PC-9 (cell line): Measurements from ENCODE around the gene BAIAP2.

Experiments
- EZH2 ChIP-seq: fragments of 200-600 bp; sonication (generic); IDR thresholded peaks from 2 replicates; pipeline ENCODE4 v1.8.0; 2017; ENCODE audit warnings: antibody characterized with exemption, low read depth
- TF ChIP-seq, protein P1 (sequence below): fragments of 200-600 bp; sonication (generic); conservative IDR thresholded peaks from 2 replicates; pipeline ENCODE4 v1.6.1; 2017; ENCODE audit warnings: mixed run types, antibody characterized with exemption, mild to moderate bottlenecking, moderate library complexity

DNA sequence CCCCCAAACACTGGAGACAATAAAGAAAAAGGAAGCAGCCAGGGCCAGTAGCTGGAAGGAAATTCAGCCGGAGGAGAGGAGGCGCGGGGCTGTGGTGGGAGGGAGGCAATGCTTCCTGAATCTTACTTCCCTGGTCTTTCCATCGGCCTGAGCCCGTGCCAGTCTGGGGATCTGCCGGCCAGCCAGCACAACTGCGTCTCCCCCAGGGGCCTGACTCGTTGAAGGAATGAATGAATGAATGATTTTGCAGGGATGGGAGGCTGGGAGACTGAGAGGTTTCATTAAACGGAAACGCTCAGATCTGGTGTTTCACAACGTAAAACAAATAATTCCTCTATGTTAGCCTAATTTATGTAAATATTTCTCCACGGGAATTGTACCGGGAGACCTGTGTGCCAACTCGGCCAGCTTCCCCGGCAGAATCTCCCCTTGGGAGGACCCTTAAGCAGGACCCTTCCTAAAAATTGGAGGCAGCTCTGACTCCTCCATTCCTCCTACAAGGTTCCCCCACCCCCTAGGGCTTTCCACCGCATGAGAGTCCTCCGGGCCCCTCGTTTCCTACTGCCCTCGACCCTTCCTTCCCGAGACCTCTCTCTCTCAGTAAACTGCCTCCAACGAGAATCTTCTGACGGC lies 1.3 kb upstream of the BAIAP2 start:
- TF ChIP-seq, protein P1, sequence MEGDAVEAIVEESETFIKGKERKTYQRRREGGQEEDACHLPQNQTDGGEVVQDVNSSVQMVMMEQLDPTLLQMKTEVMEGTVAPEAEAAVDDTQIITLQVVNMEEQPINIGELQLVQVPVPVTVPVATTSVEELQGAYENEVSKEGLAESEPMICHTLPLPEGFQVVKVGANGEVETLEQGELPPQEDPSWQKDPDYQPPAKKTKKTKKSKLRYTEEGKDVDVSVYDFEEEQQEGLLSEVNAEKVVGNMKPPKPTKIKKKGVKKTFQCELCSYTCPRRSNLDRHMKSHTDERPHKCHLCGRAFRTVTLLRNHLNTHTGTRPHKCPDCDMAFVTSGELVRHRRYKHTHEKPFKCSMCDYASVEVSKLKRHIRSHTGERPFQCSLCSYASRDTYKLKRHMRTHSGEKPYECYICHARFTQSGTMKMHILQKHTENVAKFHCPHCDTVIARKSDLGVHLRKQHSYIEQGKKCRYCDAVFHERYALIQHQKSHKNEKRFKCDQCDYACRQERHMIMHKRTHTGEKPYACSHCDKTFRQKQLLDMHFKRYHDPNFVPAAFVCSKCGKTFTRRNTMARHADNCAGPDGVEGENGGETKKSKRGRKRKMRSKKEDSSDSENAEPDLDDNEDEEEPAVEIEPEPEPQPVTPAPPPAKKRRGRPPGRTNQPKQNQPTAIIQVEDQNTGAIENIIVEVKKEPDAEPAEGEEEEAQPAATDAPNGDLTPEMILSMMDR, result no peak
- TF ChIP-seq EZH2, result no peak
